NCI-H1436 (cell line): Measurements from ENCODE around the gene SLC52A3.

Experiments used
- DNase-seq: peaks from one replicate; lab custom pipeline; 2025; lab: John Stamatoyannopoulos, UW

SLC52A3 gene

GRCh38 chr20:766906-767305 lies 1.4 kb downstream of the SLC52A3 start:
- no peak for DNase-seq

DNA sequence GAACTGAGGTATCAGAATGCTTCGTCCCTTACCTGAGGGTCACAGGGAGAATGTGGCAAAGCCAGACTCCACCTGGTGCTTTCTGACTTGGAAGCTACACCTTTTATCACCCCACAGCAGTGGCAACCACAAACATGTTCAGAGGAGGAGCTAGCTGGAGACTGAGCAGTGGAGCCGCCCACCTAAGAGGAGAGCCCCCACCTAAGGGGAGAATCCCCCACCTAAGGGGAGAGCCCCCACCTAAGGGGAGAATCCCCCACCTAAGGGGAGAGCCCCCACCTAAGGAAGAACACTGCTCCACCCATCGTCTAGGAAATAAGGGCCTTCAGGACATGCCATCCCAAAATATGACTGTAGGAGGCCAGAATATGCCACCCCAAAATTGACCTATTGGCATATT lies 4.0 kb downstream of the SLC52A3 start:
- no peak for DNase-seq

GRCh38 chr20:761418-762381 lies 6.6 kb downstream of the SLC52A3 start:
- no peak for DNase-seq

DNA sequence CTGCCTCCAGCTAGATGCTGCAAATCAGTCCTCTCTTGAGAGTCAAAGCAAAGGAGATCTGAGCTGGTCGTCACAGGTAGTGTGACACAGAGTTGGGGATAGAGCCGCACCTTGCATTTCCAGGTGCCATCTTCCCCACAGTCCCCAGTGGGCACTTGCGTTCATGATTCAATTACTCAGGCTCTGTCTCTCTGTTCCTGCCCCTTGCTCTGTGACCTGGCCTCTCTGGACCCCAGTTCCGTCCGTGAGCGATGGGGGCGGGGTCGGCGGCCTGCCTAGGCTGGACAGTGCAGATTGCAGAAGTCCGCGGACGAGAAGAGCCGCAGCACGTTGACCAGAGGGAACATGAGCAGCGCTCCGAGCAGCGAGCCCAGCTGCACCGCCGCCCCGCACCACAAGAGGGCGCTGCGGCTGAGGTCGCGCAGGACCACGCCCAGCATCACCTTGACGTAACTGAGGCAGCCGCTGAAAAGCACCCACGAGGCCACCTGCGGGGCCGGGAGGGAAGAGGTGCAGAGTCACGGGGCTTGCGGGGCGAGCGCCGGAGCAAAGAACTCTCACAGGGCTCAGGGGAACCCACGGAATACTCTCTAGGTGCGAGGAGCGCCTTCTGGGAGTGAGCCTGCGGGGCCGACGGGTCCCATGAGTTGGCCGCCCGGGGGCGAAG lies 7.4 kb downstream of the SLC52A3 start:
- no peak for DNase-seq

GRCh38 chr20:757506-757905 lies 10.8 kb downstream of the SLC52A3 start:
- no peak for DNase-seq

GRCh38 chr20:755941-756340 lies 12.4 kb downstream of the SLC52A3 start:
- no peak for DNase-seq

DNA sequence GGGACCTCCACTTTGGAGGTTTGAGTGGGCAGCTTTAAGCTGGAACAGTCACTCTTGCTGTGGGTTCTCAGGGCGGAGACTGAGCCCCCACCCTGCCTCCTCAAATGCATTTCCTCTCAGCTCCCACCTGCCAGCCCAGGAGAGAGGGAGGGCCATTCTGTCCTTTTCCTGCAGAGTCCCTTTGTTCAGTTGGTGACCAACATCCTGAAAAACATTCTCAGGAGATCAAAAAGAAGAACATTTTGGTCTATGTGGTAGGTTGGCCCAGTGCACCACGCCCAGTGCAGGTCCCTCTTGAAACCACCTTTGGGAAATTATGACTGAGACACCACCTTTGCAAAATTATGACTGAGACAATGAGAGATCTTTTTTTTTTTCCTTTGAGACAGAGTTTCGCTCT lies 13.4 kb downstream of the SLC52A3 start:
- no peak for DNase-seq

DNA sequence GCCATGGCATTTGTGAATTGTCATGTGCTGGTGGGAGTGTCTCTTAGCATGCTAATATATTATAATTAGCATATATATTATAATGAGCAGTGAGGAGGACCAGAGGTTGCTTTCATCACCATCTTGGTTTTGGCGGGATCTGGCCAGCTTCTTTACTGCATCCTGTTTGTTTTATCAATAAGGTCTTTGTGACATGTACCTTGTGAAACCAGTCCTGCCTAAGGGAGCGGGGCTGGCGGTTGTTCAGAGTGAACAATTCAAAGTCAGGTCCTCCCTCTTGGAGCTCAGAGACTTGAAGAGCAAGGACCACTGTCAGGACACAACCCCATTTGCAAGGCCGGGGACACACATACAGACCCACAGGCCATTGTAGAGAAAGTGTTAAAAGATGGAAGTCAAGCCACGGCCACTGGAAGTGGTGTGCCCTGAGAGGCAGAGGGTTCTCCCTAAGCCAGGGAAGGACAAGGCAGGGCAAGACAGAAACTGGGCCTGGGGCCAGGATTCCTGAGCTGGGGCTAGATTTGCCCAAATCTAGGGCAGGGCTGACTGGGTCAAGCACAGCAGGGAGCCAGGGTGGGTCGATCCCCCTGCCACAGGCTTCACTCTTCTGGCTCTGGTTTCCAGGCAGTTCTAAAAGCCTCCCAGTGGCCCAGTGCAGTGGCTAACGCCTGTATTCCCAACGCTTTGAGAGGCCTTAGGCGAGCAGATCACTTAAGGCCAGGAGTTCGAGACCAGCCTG lies 14.2 kb downstream of the SLC52A3 start:
- no peak for DNase-seq

GRCh38 chr20:753136-753535 lies 15.2 kb downstream of the SLC52A3 start:
- DNase-seq: no peak

DNA sequence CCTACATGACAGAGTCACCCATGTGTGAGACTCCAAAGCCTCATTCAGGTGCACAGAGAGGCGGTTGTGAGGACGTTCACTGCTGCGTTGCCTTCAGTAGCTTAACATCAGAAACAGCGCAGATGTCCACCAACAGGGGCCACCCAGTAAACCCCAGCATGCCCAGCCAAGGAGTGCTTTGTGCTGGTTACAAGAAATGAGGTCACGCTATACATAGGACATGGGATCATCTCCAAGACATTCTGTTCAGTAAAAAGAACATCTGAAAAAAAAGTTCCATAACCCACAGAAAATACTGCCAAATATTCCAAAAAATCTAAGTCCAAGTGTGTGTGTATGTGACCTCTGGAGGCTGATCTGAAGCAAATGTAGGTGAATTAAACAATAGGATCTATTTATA lies 16.0 kb downstream of the SLC52A3 start:
- no peak for DNase-seq

- DNase-seq: no peak
Observed at GRCh38 chr20:751761-752160, 16.5 kb downstream of the SLC52A3 start.

GRCh38 chr20:750801-751200 lies 17.5 kb downstream of the SLC52A3 start:
- no peak for DNase-seq

GRCh38 chr20:745683-746301 lies 22.5 kb downstream of the SLC52A3 start:
- DNase-seq: no peak

DNA sequence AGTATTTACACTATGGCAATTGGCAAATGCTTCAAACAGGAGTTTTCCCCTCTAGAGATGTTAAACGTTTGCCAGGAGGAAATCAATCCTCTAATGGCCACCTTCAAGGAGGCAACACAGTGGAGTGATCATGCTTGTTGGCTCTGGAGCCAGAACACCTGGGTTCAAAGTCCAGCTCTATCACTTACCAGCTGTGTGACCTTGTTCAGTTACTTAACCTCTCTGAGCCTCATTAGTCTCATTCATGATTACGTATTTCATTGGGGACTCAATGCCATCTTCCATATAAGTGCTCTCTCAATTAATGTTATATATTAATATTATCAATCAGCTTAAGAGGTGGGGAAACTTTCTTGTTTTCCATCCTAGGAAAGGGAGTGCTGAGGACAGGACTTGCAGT lies 26.1 kb downstream of the SLC52A3 start:
- no peak for DNase-seq

DNA sequence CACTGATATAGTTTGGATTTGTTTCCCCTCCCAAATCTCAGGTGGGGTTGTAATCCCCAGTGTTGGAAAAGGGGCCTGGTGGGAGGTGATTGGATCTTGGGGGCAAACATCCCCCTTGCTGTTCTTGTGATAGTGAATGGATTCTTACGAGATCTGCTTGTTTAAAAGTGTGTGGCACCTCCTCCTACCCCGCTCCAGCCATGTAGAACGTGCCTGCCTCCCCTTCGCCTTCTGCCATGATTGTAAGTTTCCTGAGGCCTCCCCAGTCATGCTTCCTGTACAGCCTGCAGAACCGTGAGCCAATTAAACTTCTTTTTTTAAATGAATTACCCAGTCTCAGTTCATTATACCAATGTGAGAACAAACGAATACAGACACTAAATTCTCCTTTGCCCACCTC lies 26.7 kb downstream of the SLC52A3 start:
- no peak for DNase-seq

- DNase-seq: no peak
Observed at GRCh38 chr20:740162-740561, 28.1 kb downstream of the SLC52A3 start.

GRCh38 chr20:739736-740135 lies 28.6 kb downstream of the SLC52A3 start:
- no peak for DNase-seq

DNA sequence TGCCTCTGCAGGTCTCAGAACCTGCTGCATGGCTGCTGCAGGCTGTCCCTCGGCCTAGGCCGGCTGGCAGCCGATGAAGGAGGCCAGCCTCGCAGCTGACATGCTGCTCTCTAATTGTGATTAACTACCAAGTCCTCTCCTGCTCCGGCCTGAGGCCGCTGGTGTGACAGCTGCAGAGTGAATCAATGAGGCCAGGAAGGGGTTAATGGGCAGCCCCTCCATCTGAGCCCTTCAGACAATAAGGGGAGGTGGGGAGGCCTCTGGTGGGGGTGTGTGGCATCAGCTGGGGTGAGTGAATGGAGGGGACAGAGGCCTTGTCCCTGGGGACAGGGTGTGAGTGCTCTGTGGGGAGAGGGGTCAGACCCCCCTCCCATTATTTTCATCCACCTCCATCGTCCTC lies 34.4 kb downstream of the SLC52A3 start:
- DNase-seq: no peak

- DNase-seq: no peak
Observed at GRCh38 chr20:732727-733126, 35.6 kb downstream of the SLC52A3 start.

- DNase-seq: no peak
Observed at GRCh38 chr20:731891-732560, 36.3 kb downstream of the SLC52A3 start.

GRCh38 chr20:730005-730404 lies 38.3 kb downstream of the SLC52A3 start:
- no peak for DNase-seq
